MCF 10A (cell line): Measurements from ENCODE around the gene IGSF23. TPM values are rescaled to one million over a fixed set of nuclear protein-coding genes. Genes with fewer than 3 reads are reported as not detected.
"Not testable (repeated sequence)": the region's sequence is repeated elsewhere in the genome, so short reads cannot be mapped to it uniquely, and the experiment has no call there.

Experiments used
- BruUV-seq: library from RNA; stranded (reverse); fragments of 400-500 nt; replicated peaks from 2 replicates; lab custom pipeline; 2021; lab: Mats Ljungman, UMichigan
- CTCF ChIA-PET: fragments of 300-600 bp; sonication (Branson Sonifier 250); formaldehyde crosslinking; extraction: SDS; loops from one replicate; lab custom pipeline; 2021; ENCODE audit warnings: antibody characterized with exemption, inconsistent platforms; lab: Yijun Ruan, JAX
- POLR2A ChIA-PET: fragments of 300-600, 350-650 bp; sonication (Branson Sonifier 250); formaldehyde crosslinking; extraction: SDS; loops from one replicate; lab custom pipeline; 2020; ENCODE audit warnings: antibody characterized with exemption, inconsistent platforms; lab: Yijun Ruan, JAX
- DNase-seq: peaks from one replicate; pipeline ENCODE4 v3.0.0-alpha.2; 2018; ENCODE audit not compliant: unreplicated experiment
- H3K27ac Mint-ChIP-seq: one replicate; pipeline ENCODE4 v1.8.0; 2022; ENCODE audit warnings: mild to moderate bottlenecking, low read depth, mixed read lengths; ENCODE audit not compliant: unreplicated experiment
- H3K27me3 Mint-ChIP-seq: one replicate; pipeline ENCODE4 v1.8.0; 2022; ENCODE audit warnings: mixed read lengths; ENCODE audit not compliant: insufficient read depth, unreplicated experiment
- H3K36me3 Mint-ChIP-seq: one replicate; pipeline ENCODE4 v1.8.0; 2022; ENCODE audit warnings: mild to moderate bottlenecking, moderate library complexity, mixed read lengths; ENCODE audit not compliant: insufficient read depth, unreplicated experiment
- H3K4me1 Mint-ChIP-seq: one replicate; pipeline ENCODE4 v1.8.0; 2022; ENCODE audit warnings: mixed read lengths; ENCODE audit not compliant: insufficient read depth, unreplicated experiment
- H3K4me3 Mint-ChIP-seq: one replicate; pipeline ENCODE4 v1.8.0; 2022; ENCODE audit warnings: mild to moderate bottlenecking, moderate library complexity, mixed read lengths; ENCODE audit not compliant: unreplicated experiment
- H3K9me3 Mint-ChIP-seq: one replicate; pipeline ENCODE4 v1.8.0; 2022; ENCODE audit warnings: mixed read lengths; ENCODE audit not compliant: unreplicated experiment
- CTCF ChIP-seq: fragments of 200-600 bp; IDR thresholded peaks from one replicate; pipeline ENCODE4 v1.8.0; 2022; ENCODE audit warnings: antibody characterized with exemption, mild to moderate bottlenecking; ENCODE audit not compliant: unreplicated experiment
- intact Hi-C: fragments of 100-400 bp; cut with micrococcal nuclease; formaldehyde crosslinking; loops from 2 replicates; pipeline ENCODE4 v1.14.1; 2022
- total RNA-seq: library from RNA; stranded (reverse); gene quantifications from 2 replicates; pipeline ENCODE4 v1.2.3, GENCODE V29; 2022

IGSF23 gene
- total RNA-seq, 1 experiment from 2014 or later = not detected

GRCh38 chr19:44681992-44682790, 68.8 kb downstream of the IGSF23 start:
- intact Hi-C loops = no loop called here
- Mint-ChIP-seq H3K36me3 (peaks cover 29% of the 10 kb centered on the region), H3K27ac (no peak overlapping the region), H3K27me3 (no peaks in the 10 kb centered on the region), H3K4me3 (no peak overlapping the region), H3K4me1 (peaks cover 10% of the 10 kb centered on the region), H3K9me3 (no peaks in the 10 kb centered on the region)
- BruUV-seq = no TSS peak
- CTCF ChIA-PET = interaction anchor here (0.6 to 1.1 kb wide), 4 partner anchors 41 to 162 kb away, joined by 3 to 5 read pairs (median 4); no protein-coding TSS in a partner anchor
- TF ChIP-seq CTCF = no peak
- DNase-seq = no peak
- POLR2A ChIA-PET = interaction anchor here (0.6 kb wide), 1 partner anchor 410 kb away, joined by 3 read pairs; no protein-coding TSS in a partner anchor

- Mint-ChIP-seq H3K27ac (no peak overlapping the region), H3K36me3 (peaks cover 29% of the 10 kb centered on the region), H3K9me3 (no peaks in the 10 kb centered on the region), H3K4me1 (peaks cover 7% of the 10 kb centered on the region), H3K27me3 (no peaks in the 10 kb centered on the region), H3K4me3 (no peak overlapping the region)
- POLR2A ChIA-PET = no interaction called here
- CTCF ChIA-PET = interaction anchor here (1.1 kb wide), 1 partner anchor 111 kb away, joined by 4 read pairs; no protein-coding TSS in a partner anchor
- DNase-seq = no peak
- no TSS peak for BruUV-seq
- intact Hi-C loops = no loop called here
- TF ChIP-seq CTCF = no peak
Observed at GRCh38 chr19:44682807-44683206, 69.4 kb downstream of the IGSF23 start.

DNA sequence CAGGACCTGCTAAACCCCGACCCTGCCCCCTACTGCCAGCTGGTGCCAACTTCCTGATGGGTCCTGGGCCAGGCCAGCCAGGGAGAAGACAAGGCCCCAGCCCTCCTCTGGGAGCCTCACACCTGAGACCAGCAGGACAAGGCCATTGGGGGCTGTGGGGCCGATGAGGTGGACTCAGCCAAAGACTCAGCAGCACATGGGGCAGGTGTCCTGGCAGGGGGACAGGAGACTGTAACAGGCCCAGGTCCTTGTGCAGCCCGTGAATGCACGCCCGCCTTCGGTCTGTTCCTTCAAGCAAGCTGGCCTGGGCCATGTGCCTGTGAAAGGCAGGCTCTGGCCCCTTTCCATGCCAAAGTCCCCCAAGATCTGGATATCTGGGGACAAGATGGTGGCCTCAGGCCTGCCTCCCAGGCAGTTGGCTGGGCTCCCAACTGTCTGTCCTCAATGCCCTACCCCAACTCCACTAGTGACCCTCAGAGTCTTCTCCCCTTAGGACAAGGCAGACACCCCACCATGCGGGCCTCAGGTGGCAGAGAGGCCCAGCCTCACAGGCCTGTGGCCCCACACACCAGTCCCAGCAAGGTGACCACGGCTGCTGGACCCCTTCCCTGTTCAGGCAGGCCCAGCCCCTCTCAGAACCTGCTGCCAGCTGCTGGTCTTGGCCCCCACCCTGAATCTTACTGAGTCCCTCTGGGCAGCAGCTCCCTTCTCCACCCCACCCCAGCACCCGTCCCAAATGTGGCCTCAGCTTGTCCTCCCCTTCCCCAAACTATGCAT, 70.3 kb downstream of the IGSF23 start:
- Mint-ChIP-seq H3K36me3 (peaks cover 29% of the 10 kb centered on the region), H3K9me3 (no peaks in the 10 kb centered on the region), H3K27me3 (no peaks in the 10 kb centered on the region), H3K27ac (no peak overlapping the region), H3K4me1 (peaks cover 7% of the 10 kb centered on the region), H3K4me3 (no peak overlapping the region)
- TF ChIP-seq CTCF = no peak
- POLR2A ChIA-PET = no interaction called here
- CTCF ChIA-PET = interaction anchor here (0.6 to 1.1 kb wide), 3 partner anchors 12 to 1492 kb away, joined by 3 to 5 read pairs (median 3); partner anchors contain the start of gene CEACAM19
- DNase-seq = no peak
- intact Hi-C loops = no loop called here
- no TSS peak for BruUV-seq

- H3K9me3 Mint-ChIP-seq, BruUV-seq, intact Hi-C loops, H3K27me3 Mint-ChIP-seq, H3K27ac Mint-ChIP-seq, H3K4me3 Mint-ChIP-seq, POLR2A ChIA-PET, DNase-seq: not testable (repeated sequence)
- peaks cover 22% of the 10 kb centered on the region for H3K36me3 Mint-ChIP-seq
- peaks cover 14% of the 10 kb centered on the region for H3K4me1 Mint-ChIP-seq
- CTCF ChIA-PET = interaction anchor here (0.8 to 1.1 kb wide), 2 partner anchors 13 to 38 kb away, joined by 3 to 5 read pairs; partner anchors contain the start of gene CEACAM19
Observed at GRCh38 chr19:44684396-44684795, 71.0 kb downstream of the IGSF23 start.
